GM06990 (cell line): ENCODE data around the gene TTLL4.

Experiments
- DNase-seq: peaks from one replicate; pipeline ENCODE4 v3.0.0-alpha.2; 2011; ENCODE audit not compliant: insufficient read length; ENCODE audit errors: extremely low read depth
- H3K27me3 ChIP-seq: replicated peaks from 2 replicates; pipeline ENCODE4 v1.6.0; 2011; ENCODE audit warnings: low read length; ENCODE audit not compliant: control insufficient read depth, insufficient read depth
- H3K36me3 ChIP-seq: 2 replicates; pipeline ENCODE4 v1.5.1; 2011; ENCODE audit warnings: low read length; ENCODE audit not compliant: control insufficient read depth, insufficient read depth
- H3K4me3 ChIP-seq: replicated peaks from 2 replicates; pipeline ENCODE4 v1.5.1; 2011; ENCODE audit warnings: low read depth, mild to moderate bottlenecking, control low read depth, low read length
- TF ChIP-seq, protein P1 (sequence below): IDR thresholded peaks from 2 replicates; pipeline ENCODE4 v1.5.1; 2011; ENCODE audit warnings: low read length, control low read depth, mild to moderate bottlenecking, inconsistent platforms; ENCODE audit not compliant: insufficient read depth, poor library complexity, severe bottlenecking

TTLL4 gene

GRCh38 chr2:218719457-218719856 is 8.8 kb downstream of the TTLL4 start:
- TF ChIP-seq, protein P1, sequence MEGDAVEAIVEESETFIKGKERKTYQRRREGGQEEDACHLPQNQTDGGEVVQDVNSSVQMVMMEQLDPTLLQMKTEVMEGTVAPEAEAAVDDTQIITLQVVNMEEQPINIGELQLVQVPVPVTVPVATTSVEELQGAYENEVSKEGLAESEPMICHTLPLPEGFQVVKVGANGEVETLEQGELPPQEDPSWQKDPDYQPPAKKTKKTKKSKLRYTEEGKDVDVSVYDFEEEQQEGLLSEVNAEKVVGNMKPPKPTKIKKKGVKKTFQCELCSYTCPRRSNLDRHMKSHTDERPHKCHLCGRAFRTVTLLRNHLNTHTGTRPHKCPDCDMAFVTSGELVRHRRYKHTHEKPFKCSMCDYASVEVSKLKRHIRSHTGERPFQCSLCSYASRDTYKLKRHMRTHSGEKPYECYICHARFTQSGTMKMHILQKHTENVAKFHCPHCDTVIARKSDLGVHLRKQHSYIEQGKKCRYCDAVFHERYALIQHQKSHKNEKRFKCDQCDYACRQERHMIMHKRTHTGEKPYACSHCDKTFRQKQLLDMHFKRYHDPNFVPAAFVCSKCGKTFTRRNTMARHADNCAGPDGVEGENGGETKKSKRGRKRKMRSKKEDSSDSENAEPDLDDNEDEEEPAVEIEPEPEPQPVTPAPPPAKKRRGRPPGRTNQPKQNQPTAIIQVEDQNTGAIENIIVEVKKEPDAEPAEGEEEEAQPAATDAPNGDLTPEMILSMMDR = no peak
- DNase-seq = no peak
- no peak overlapping the region for H3K4me3 ChIP-seq
- H3K27me3 ChIP-seq = no peaks in the 10 kb centered on the region
- H3K36me3 ChIP-seq = no peaks in the 10 kb centered on the region; the same call in 1 of the 2 replicates

DNA sequence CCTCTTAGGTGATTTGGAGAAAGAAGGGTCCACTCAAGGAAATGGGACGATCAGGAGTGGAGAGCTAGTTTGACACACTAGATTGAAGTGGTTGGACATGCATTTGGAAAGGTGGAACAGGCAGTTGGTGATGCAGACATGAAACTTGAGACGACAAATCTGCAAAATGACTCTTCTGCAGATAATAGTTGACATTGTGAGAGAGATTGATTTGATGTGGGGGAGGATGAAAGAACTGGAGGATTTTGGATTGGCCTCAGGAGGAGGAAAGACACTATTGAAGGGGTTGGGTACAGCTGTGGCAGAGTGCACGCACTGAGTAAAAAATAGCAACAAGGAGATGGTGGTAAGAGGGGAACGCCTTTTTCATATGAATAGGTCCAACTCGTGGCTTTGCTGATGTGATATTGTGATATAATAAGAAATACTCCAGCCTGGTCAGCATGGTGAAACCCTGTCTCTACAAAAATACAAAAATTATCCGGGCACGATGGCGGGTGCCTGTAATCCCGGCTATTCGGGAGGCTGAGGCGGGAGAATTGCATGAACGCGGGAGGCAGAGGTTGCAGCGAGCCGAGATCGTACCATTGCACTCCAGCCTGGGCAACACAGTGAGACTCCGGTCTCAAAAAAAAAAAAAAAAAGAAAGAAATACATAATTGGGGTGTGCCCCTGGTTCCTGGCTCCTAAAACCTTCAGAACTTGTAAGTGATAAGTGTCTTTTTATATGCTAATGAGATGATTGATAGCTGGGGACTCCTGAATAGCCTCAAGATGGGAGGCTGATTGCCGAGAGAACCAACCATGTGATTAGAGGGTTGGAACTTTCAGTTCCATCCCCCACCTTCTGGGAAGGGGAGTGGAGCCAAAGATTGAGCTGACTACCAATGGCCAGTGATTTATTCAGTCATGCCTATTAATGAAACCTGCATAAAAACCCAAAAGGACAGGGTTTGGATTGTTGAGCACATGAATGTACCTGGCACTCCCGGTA is 9.7 kb downstream of the TTLL4 start:
- no peak for DNase-seq
- H3K27me3 ChIP-seq = no peaks in the 10 kb centered on the region
- H3K36me3 ChIP-seq = no peaks in the 10 kb centered on the region; the same call in 1 of the 2 replicates
- TF ChIP-seq, protein P1 = no peak
- no peak overlapping the region for H3K4me3 ChIP-seq

DNA sequence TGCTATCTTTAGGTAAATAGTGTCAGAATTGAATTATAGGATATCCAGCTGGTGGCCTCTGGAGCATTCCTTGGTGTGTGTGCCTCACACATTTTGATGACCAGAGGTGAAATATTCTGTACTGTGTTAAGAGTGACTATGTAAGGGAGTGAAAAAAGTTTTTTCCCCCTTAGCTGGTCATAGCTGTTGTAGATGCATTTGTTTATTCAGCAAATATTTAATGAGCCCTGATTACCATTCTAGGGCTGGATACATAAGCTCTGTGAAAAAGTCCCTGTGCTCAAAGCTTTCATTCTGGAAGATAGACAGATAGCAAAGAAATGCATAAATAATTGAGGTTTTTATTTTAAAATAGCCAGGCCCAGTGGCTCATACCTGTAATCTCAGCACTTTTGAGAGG is 10.9 kb downstream of the TTLL4 start:
- Histone ChIP-seq H3K27me3 (no peaks in the 10 kb centered on the region), H3K36me3 (no peaks in the 10 kb centered on the region; the same call in 1 of the 2 replicates), H3K4me3 (no peak overlapping the region)
- no peak for DNase-seq
- TF ChIP-seq, protein P1 = no peak

DNA sequence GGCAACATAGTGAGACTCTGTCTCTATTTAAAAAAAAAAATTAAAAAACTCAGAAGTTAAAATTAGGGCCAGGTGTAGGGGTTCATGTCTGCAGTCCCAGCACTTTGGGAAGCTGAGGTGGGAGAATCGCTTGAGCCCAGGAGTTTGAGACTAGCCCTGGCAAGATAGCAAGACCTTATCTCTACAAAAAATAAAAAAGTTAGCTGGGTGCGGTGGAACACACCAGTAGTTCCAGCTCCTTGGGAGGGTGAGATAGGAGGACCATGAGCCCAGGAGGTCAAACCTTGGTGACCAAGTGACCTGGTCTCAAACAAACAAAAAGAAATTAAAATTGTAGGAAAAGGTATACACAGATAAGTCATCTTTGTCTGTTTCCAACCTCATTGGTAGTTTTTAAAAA is 11.3 kb downstream of the TTLL4 start:
- Histone ChIP-seq H3K36me3 (no peaks in the 10 kb centered on the region; the same call in 1 of the 2 replicates), H3K4me3 (no peak overlapping the region), H3K27me3 (no peaks in the 10 kb centered on the region)
- DNase-seq = no peak
- TF ChIP-seq, protein P1 = no peak

- H3K27me3 ChIP-seq = no peaks in the 10 kb centered on the region
These were observed 11.8 kb downstream of the TTLL4 start for GRCh38 chr2:218722419-218722818.

More at GRCh38 chr2:218722419-218722818, 11.8 kb downstream of the TTLL4 start:
- no peak overlapping the region for H3K4me3 ChIP-seq
- no peak for DNase-seq
- no peaks in the 10 kb centered on the region; the same call in 1 of the 2 replicates for H3K36me3 ChIP-seq
- TF ChIP-seq, protein P1 = no peak
